Left kidney (tissue), 2 donors: Measurements from ENCODE around the gene LCA5. TPM values are rescaled to one million over a fixed set of nuclear protein-coding genes. Genes with fewer than 3 reads are reported as not detected.
A peak's percentile ranks its signal among the peaks of the same experiment; 100 is the strongest.
"Not testable (repeated sequence)": the region's sequence is repeated elsewhere in the genome, so short reads cannot be mapped to it uniquely, and the experiment has no call there.

ENCODE experiments used
- DNase-seq: peaks from one replicate; pipeline ENCODE4 v3.0.0-alpha.2; 2013
- polyA plus RNA-seq: library from polyadenylated mRNA; unstranded; fragments of 120-200 nt; gene quantifications from one replicate; pipeline ENCODE4 v1.2.1, GENCODE V29; 2013; ENCODE audit not compliant: insufficient read length

The LCA5 gene
- polyA plus RNA-seq, 1 donor, result 11.0 TPM

GRCh38 chr6:79467716-79468115 is 69.5 kb downstream of the LCA5 start:
- no peak for DNase-seq

- peak; percentile 22 for DNase-seq
Observed at GRCh38 chr6:79466207-79466834, 70.9 kb downstream of the LCA5 start.

- DNase-seq, result no peak
Observed at GRCh38 chr6:79465381-79465780, 71.8 kb downstream of the LCA5 start.

GRCh38 chr6:79463621-79464050 is 73.6 kb downstream of the LCA5 start:
- no peak for DNase-seq

- DNase-seq, result no peak
Observed at GRCh38 chr6:79461205-79461604, 76.0 kb downstream of the LCA5 start.

GRCh38 chr6:79455446-79455845 is 81.8 kb downstream of the LCA5 start:
- DNase-seq, result no peak

GRCh38 chr6:79453558-79454042 is 83.6 kb downstream of the LCA5 start:
- no peak for DNase-seq

GRCh38 chr6:79450984-79451383 is 86.2 kb downstream of the LCA5 start:
- no peak for DNase-seq

- DNase-seq, result no peak
Observed at GRCh38 chr6:79446006-79446405, 91.2 kb downstream of the LCA5 start.

GRCh38 chr6:79443876-79444275 is 93.4 kb downstream of the LCA5 start:
- DNase-seq, result not testable (repeated sequence)

- DNase-seq, result no peak
Observed at GRCh38 chr6:79441192-79441591, 96.0 kb downstream of the LCA5 start.

- DNase-seq, result no peak
Observed at GRCh38 chr6:79440598-79440997, 96.6 kb downstream of the LCA5 start.

GRCh38 chr6:79438030-79438429 is 99.2 kb downstream of the LCA5 start:
- DNase-seq, result peak; percentile 47

GRCh38 chr6:79436241-79436640 is 101.0 kb downstream of the LCA5 start:
- DNase-seq, result no peak

- no peak for DNase-seq
Observed at GRCh38 chr6:79435746-79436145, 101.5 kb downstream of the LCA5 start.

Other genes starting within 250 kb of the LCA5 start
- gene SH3BGRL2, start 93.9 kb upstream of the LCA5 start, polyA plus RNA-seq, result 33.4 TPM